B cell (primary cell): ENCODE data around the gene PRELID1. TPM values are rescaled to one million over a fixed set of nuclear protein-coding genes. Genes with fewer than 3 reads are reported as not detected.

Experiments used
- ATAC-seq: fragments of 200-7000 bp; cut with Tn5 transposase; one replicate; pipeline ENCODE4 v1.10.0; 2021; ENCODE audit warnings: low read depth, mild to moderate bottlenecking, moderate number of reproducible peaks, moderate library complexity
- CTCF ChIA-PET: fragments of 350-600 bp; sonication (Branson Sonifier 250); formaldehyde crosslinking; loops from one replicate; lab custom pipeline; 2021; ENCODE audit warnings: antibody characterized with exemption, inconsistent platforms; lab: Charles Lee
- POLR2A ChIA-PET: fragments of 350-600 bp; sonication (Branson Sonifier 250); formaldehyde crosslinking; loops from one replicate; lab custom pipeline; 2021; ENCODE audit warnings: antibody characterized with exemption; lab: Charles Lee
- DNase-seq: peaks from one replicate; pipeline ENCODE4 v3.0.0; 2013
- H2AFZ ChIP-seq: 2 replicates; pipeline ENCODE4 v1.6.1; 2012; ENCODE audit warnings: mild to moderate bottlenecking, low read depth, low read length; ENCODE audit not compliant: insufficient read depth, poor library complexity, severe bottlenecking
- H3K27ac ChIP-seq, 2 donors: 1 replicate in 1 of 2; 2 replicates in 1 of 2; pipeline ENCODE4 v1.5.1; 2012 to 2013; ENCODE audit warnings: low read length in 2 of 2, mild to moderate bottlenecking in 2 of 2, moderate library complexity in 1 of 2
- H3K27me3 ChIP-seq, 4 experiments: fragments of 200-600 bp in 1 of 4; sonication (generic) in 1 of 4; replicated peaks in 1 of 4; 1 replicate in 2 of 4; 2 replicates in 2 of 4; pipeline versions ENCODE4 v1.6.1 to v1.7.0; 2013 to 2016; ENCODE audit warnings: low read length in 3 of 4, mild to moderate bottlenecking in 2 of 4, mixed read lengths in 1 of 4, moderate library complexity in 1 of 4; ENCODE audit not compliant: insufficient read depth in 4 of 4, control insufficient read depth in 3 of 4; ENCODE audit errors: control extremely low read depth in 1 of 4
- H3K36me3 ChIP-seq, 2 experiments: replicated peaks in 1 of 2; 1 replicate in 1 of 2; 2 replicates in 1 of 2; pipeline versions ENCODE4 v1.6.1 to v1.7.1; 2013; ENCODE audit warnings: low read length in 1 of 2; ENCODE audit not compliant: insufficient read depth in 2 of 2, control insufficient read depth in 1 of 2; ENCODE audit errors: control extremely low read depth in 1 of 2, extremely low read depth in 1 of 2
- H3K4me1 ChIP-seq, 2 donors: fragments of 200-600 bp in 1 of 2; sonication (generic) in 1 of 2; 1 replicate in 1 of 2; 2 replicates in 1 of 2; pipeline versions ENCODE4 v1.5.1 to v1.6.1; 2013 to 2017; ENCODE audit warnings: low read length in 2 of 2; ENCODE audit not compliant: control insufficient read depth in 2 of 2, insufficient read depth in 2 of 2
- H3K4me2 ChIP-seq: replicated peaks from 2 replicates; pipeline ENCODE3; 2012; ENCODE audit warnings: mild to moderate bottlenecking, low read depth, low read length; ENCODE audit not compliant: poor library complexity, severe bottlenecking
- H3K4me3 ChIP-seq, 5 experiments: fragments of 200-600 bp in 1 of 5; sonication (generic) in 1 of 5; 1 replicate in 3 of 5; 2 replicates in 2 of 5; pipeline versions ENCODE4 v1.5.1 to v1.7.0; 2011 to 2016; ENCODE audit warnings: low read length in 4 of 5, mild to moderate bottlenecking in 4 of 5, low read depth in 2 of 5, control low read depth in 1 of 5, moderate library complexity in 1 of 5; ENCODE audit not compliant: insufficient read depth in 1 of 5; ENCODE audit errors: control extremely low read depth in 1 of 5, extremely low read depth in 1 of 5
- H3K79me2 ChIP-seq: fragments of 200-600 bp; sonication (generic); one replicate; pipeline ENCODE4 v1.6.0; 2016; ENCODE audit warnings: low read length; ENCODE audit not compliant: control insufficient read depth, insufficient read depth
- H3K9ac ChIP-seq: fragments of 200-600 bp; sonication (generic); 2 replicates; pipeline ENCODE4 v1.6.1; 2017; ENCODE audit warnings: mild to moderate bottlenecking, low read length, moderate library complexity
- H3K9me3 ChIP-seq, 3 donors: one replicate each; pipeline versions ENCODE4 v1.6.1 to v1.7.1; 2013; ENCODE audit warnings: low read length in 2 of 3; ENCODE audit not compliant: control insufficient read depth in 2 of 3, insufficient read depth in 1 of 3; ENCODE audit errors: control extremely low read depth in 1 of 3
- H4K20me1 ChIP-seq: 2 replicates; pipeline ENCODE4 v1.6.0; 2012; ENCODE audit warnings: mild to moderate bottlenecking, low read length; ENCODE audit not compliant: insufficient read depth, control insufficient read depth, poor library complexity, severe bottlenecking
- H3K27ac Mint-ChIP-seq: one replicate; pipeline ENCODE4 v1.8.0; 2021; ENCODE audit warnings: mixed read lengths
- H3K27me3 Mint-ChIP-seq: one replicate; pipeline ENCODE4 v1.8.0; 2021; ENCODE audit warnings: mixed read lengths
- H3K4me1 Mint-ChIP-seq: one replicate; pipeline ENCODE4 v1.8.0; 2021; ENCODE audit warnings: mixed read lengths
- H3K4me3 Mint-ChIP-seq: one replicate; pipeline ENCODE4 v1.8.0; 2021; ENCODE audit warnings: mixed read lengths
- H3K9me3 Mint-ChIP-seq: one replicate; pipeline ENCODE4 v1.8.0; 2022; ENCODE audit warnings: mixed read lengths; ENCODE audit not compliant: insufficient read depth
- CTCF ChIP-seq: fragments of 200-600 bp; IDR thresholded peaks from one replicate; pipeline ENCODE4 v1.8.0; 2022; ENCODE audit warnings: antibody characterized with exemption, mild to moderate bottlenecking
- EZH2 ChIP-seq: IDR thresholded peaks from 2 replicates; pipeline ENCODE4 v1.6.1; 2012; ENCODE audit warnings: borderline replicate concordance, low read depth, mild to moderate bottlenecking, moderate library complexity, low read length; ENCODE audit not compliant: insufficient read depth, poor library complexity, severe bottlenecking
- WGBS: methylation state at CpG from one replicate; pipeline ENCODE4 v1.1.5; 2013; ENCODE audit warnings: missing lambda C conversion rate; ENCODE audit not compliant: insufficient coverage; 5-methylcytosine and 5-hydroxymethylcytosine counted together
- intact Hi-C: fragments of 100-400 bp; cut with micrococcal nuclease; formaldehyde crosslinking; loops from one replicate; pipeline ENCODE4 v1.10.0; 2022
- polyA plus RNA-seq: library from polyadenylated mRNA; depleted of rRNA; stranded (reverse); fragments of >200 nt; gene quantifications from 2 replicates; pipeline ENCODE4 v1.2.3, GENCODE V29; 2012
- total RNA-seq, 2 donors: library from RNA; stranded (reverse); fragments of 120-200 nt in 1 of 2; gene quantifications; 1 replicate in 1 of 2; 2 replicates in 1 of 2; pipeline versions ENCODE4 v1.2.3 to v1.2.4, GENCODE V29; 2013 to 2022

Gene PRELID1
- total and polyA plus RNA-seq, 2 donors (not counting 1 experiment from before 2014, with no cell fraction given): 71.7 to 86.8 TPM

- TF ChIP-seq EZH2: no peak
- TF ChIP-seq CTCF: no peak
- H3K27ac Mint-ChIP-seq: peak overlapping the region; percentile 51
- H3K79me2 ChIP-seq: peaks cover 9% of the 10 kb centered on the region
- intact Hi-C loops: no loop called here
- no peak for DNase-seq
- CTCF ChIA-PET: interaction anchor here (0.9 to 2.1 kb wide), 6 partner anchors 9 to 214 kb away, joined by 3 to 6 read pairs (median 4); no protein-coding TSS in a partner anchor
- H3K9ac ChIP-seq: no peak overlapping the region
- H3K4me3 ChIP-seq: no peak overlapping the region
- no peaks in the 10 kb centered on the region for H3K9me3 Mint-ChIP-seq
- no peaks in the 10 kb centered on the region for H3K9me3 ChIP-seq
- peaks cover 15% of the 10 kb centered on the region for H4K20me1 ChIP-seq
- ATAC-seq: no peak
- H3K4me1 Mint-ChIP-seq: peaks cover 19% of the 10 kb centered on the region
- H3K4me1 ChIP-seq: peaks cover 16 to 20% of the 10 kb centered on the region in 2 donors
- H3K36me3 ChIP-seq: peaks cover 4 to 25% of the 10 kb centered on the region in 2 experiments
- H3K27me3 Mint-ChIP-seq: no peaks in the 10 kb centered on the region
- H3K27me3 ChIP-seq: no peaks in the 10 kb centered on the region
- no peak overlapping the region for H3K4me2 ChIP-seq
- 71% methylated on average over 24 of the region's 28 CpGs for WGBS
- H2AFZ ChIP-seq: no peak overlapping the region
- no peak overlapping the region for H3K27ac ChIP-seq
- POLR2A ChIA-PET: no interaction called here
- no peak overlapping the region for H3K4me3 Mint-ChIP-seq
These were observed 24.2 kb downstream of the PRELID1 start for GRCh38 chr5:177327539-177328522.
